HepG2 (cell line): Measurements from ENCODE around the gene CHRM2. TPM values are rescaled to one million over a fixed set of nuclear protein-coding genes. Genes with fewer than 3 reads are reported as not detected.

ENCODE experiments used
- ATAC-seq: fragments of 200-7000 bp; cut with Tn5 transposase; 3 replicates; pipeline ENCODE4 v1.9.1; 2020; ENCODE audit warnings: mild to moderate bottlenecking, moderate library complexity
- BruUV-seq: library from RNA; stranded (reverse); fragments of 400-500 nt; replicated peaks from 2 replicates; lab custom pipeline; 2021; lab: Mats Ljungman, UMichigan
- CTCF ChIA-PET: fragments of 300-600 bp; formaldehyde crosslinking; extraction: SDS; loops from one replicate; lab custom pipeline; 2021; ENCODE audit warnings: low total read pairs, inconsistent platforms, low intra/inter-chr PET ratio; lab: Yijun Ruan, JAX
- POLR2A ChIA-PET: fragments of 350-600 bp; sonication (Branson Sonifier 250); formaldehyde crosslinking; loops from one replicate; lab custom pipeline; 2020; ENCODE audit warnings: antibody characterized with exemption, inconsistent platforms; lab: Yijun Ruan, JAX
- DNase-seq: peaks from one replicate; pipeline ENCODE4 v3.0.0-alpha.2; 2015; ENCODE audit warnings: low spot score
- FAIRE-seq: peaks from 3 replicates; lab custom pipeline; 2011; peaks lifted over from hg19 to GRCh38; lab: Jason Lieb, UNC
- H2AFZ ChIP-seq: one replicate; pipeline ENCODE4 v1.6.1; 2011; ENCODE audit warnings: low read length, inconsistent platforms
- H3K27ac ChIP-seq: fragments of 300-600 bp; 3 replicates; pipeline ENCODE4 v1.8.0; 2011; ENCODE audit warnings: mixed run types, mild to moderate bottlenecking, mixed read lengths, low read length, inconsistent platforms; ENCODE audit not compliant: insufficient read depth; ENCODE audit errors: extremely low read length
- H3K27me3 ChIP-seq, 2 experiments: fragments of 200-600 bp in 1 of 2; 2 replicates in 1 of 2; 3 replicates in 1 of 2; pipeline versions ENCODE4 v1.6.0 to v1.8.0; 2011; ENCODE audit warnings: low read length in 2 of 2, mild to moderate bottlenecking in 2 of 2, moderate library complexity in 2 of 2, inconsistent platforms in 1 of 2; ENCODE audit not compliant: insufficient read depth in 2 of 2, control insufficient read depth in 1 of 2
- H3K36me3 ChIP-seq, 2 experiments: fragments of 200-600 bp in 1 of 2; replicated peaks in 1 of 2; 2 replicates in 1 of 2; 3 replicates in 1 of 2; pipeline versions ENCODE4 v1.5.1 to v1.8.0; 2011; ENCODE audit warnings: low read length in 2 of 2, inconsistent platforms in 1 of 2; ENCODE audit not compliant: insufficient read depth in 2 of 2, control insufficient read depth in 1 of 2
- H3K4me1 ChIP-seq: 2 replicates; pipeline ENCODE4 v1.5.1; 2012; ENCODE audit warnings: low read length, inconsistent platforms; ENCODE audit not compliant: insufficient read depth
- H3K4me2 ChIP-seq: 2 replicates; pipeline ENCODE4 v1.6.0; 2011; ENCODE audit warnings: low read depth, low read length, inconsistent platforms
- H3K4me3 ChIP-seq, 3 experiments: fragments of 200-600 bp in 1 of 3; sonication (generic), shearing (Covaris generic) in 1 of 3; replicated peaks in 1 of 3; 2 replicates each; pipeline ENCODE4 v1.5.1; 2011 to 2016; ENCODE audit warnings: low read length in 3 of 3, inconsistent platforms in 2 of 3, low read depth in 2 of 3, mild to moderate bottlenecking in 2 of 3, control low read depth in 1 of 3, mixed read lengths in 1 of 3; ENCODE audit not compliant: insufficient read depth in 1 of 3
- H3K79me2 ChIP-seq: one replicate; pipeline ENCODE4 v1.6.1; 2011; ENCODE audit warnings: low read length, inconsistent platforms; ENCODE audit not compliant: insufficient read depth
- H3K9ac ChIP-seq: 2 replicates; pipeline ENCODE4 v1.6.0; 2011; ENCODE audit warnings: mild to moderate bottlenecking, low read depth, low read length, inconsistent platforms; ENCODE audit not compliant: insufficient read depth
- H3K9me3 ChIP-seq: 2 replicates; pipeline ENCODE4 v1.5.1; 2012; ENCODE audit warnings: mild to moderate bottlenecking, low read length
- H4K20me1 ChIP-seq: 2 replicates; pipeline ENCODE4 v1.6.0; 2011; ENCODE audit warnings: inconsistent platforms, mild to moderate bottlenecking, low read length, moderate library complexity; ENCODE audit not compliant: insufficient read depth
- AGO1 ChIP-seq: fragments of 200-400 bp; formaldehyde crosslinking; IDR thresholded peaks from 2 replicates; pipeline ENCODE4 v1.6.1; 2017; ENCODE audit warnings: mild to moderate bottlenecking, low read depth, low read length, moderate library complexity; ENCODE audit not compliant: poor library complexity, severe bottlenecking
- HBP1 ChIP-seq: IDR thresholded peaks from 2 replicates; pipeline ENCODE4 v1.6.1; 2016; ENCODE audit warnings: low read depth, control low read depth
- NFRKB ChIP-seq: fragments of 450-650 bp; IDR thresholded peaks from 2 replicates; pipeline ENCODE4 v1.6.1; 2017
- NRL ChIP-seq: sonication (generic); formaldehyde crosslinking; IDR thresholded peaks from 2 replicates; pipeline ENCODE4 v1.5.0; 2020; ENCODE audit warnings: missing genetic modification reagents, mild to moderate bottlenecking, moderate library complexity, borderline replicate concordance
- ZFP90 ChIP-seq: sonication (generic); formaldehyde crosslinking; IDR thresholded peaks from 2 replicates; pipeline ENCODE4 v1.8.0; 2022; ENCODE audit warnings: missing genetic modification reagents, mild to moderate bottlenecking, inconsistent platforms, borderline replicate concordance
- ZNF234 ChIP-seq: sonication (generic); formaldehyde crosslinking; conservative IDR thresholded peaks from 2 replicates; pipeline ENCODE4 v1.5.1; 2020; ENCODE audit warnings: mild to moderate bottlenecking, missing genetic modification reagents
- ZNF704 ChIP-seq: sonication (generic); formaldehyde crosslinking; IDR thresholded peaks from 2 replicates; pipeline ENCODE4 v1.8.1; 2023; ENCODE audit warnings: mild to moderate bottlenecking, inconsistent platforms, moderate library complexity, missing genetic modification reagents, borderline replicate concordance
- WGBS: methylation state at CpG from one replicate; pipeline ENCODE4 v1.1.6; 2017; ENCODE audit warnings: low lambda C conversion rate; 5-methylcytosine and 5-hydroxymethylcytosine counted together
- in situ Hi-C: cut with HindIII; loops from 2 replicates; pipeline ENCODE4 v1.10.0; 2017; ENCODE audit warnings: low pct_unique_long_range_greater_than_20kb; ENCODE audit not compliant: extremely low pct_ligation_motif_present
- intact Hi-C: fragments of 100-400 bp; cut with micrococcal nuclease; formaldehyde crosslinking; loops from one replicate; pipeline ENCODE4 v1.10.0; 2022; ENCODE audit not compliant: unreplicated experiment
- polyA plus RNA-seq, 8 experiments: library from polyadenylated mRNA; depleted of rRNA in 3 of 8; stranded (reverse) in 7 of 8; unstranded in 1 of 8; fragments of >200 nt; fragmentation: Illumina TruSeq in 4 of 8; extraction: Trizol in 4 of 8; gene quantifications; 2 replicates each; pipeline versions ENCODE4 v1.2.1 to v1.2.3, GENCODE V29; 2011 to 2016; ENCODE audit warnings: low read depth in 4 of 8, missing spikeins in 1 of 8, mixed read lengths in 1 of 8; ENCODE audit not compliant: insufficient read depth in 1 of 8
- total RNA-seq, 5 experiments: library from RNA; depleted of rRNA; stranded (reverse); fragments of >200 nt; fragmentation: Illumina TruSeq; extraction: Trizol; gene quantifications; 2 replicates each; pipeline ENCODE4 v1.2.3, GENCODE V29; 2016; ENCODE audit warnings: low read depth in 1 of 5
- TF ChIP-seq, protein P1 (sequence below): IDR thresholded peaks from 2 replicates; pipeline ENCODE4 v1.6.1; 2018; ENCODE audit warnings: missing genetic modification reagents, mild to moderate bottlenecking, missing compliant biosample characterization

CHRM2 gene
- total and polyA plus RNA-seq, 2 of the 13 experiments (the other 11 are each of a cell fraction or from before 2014, with no cell fraction given), result not detected

DNA sequence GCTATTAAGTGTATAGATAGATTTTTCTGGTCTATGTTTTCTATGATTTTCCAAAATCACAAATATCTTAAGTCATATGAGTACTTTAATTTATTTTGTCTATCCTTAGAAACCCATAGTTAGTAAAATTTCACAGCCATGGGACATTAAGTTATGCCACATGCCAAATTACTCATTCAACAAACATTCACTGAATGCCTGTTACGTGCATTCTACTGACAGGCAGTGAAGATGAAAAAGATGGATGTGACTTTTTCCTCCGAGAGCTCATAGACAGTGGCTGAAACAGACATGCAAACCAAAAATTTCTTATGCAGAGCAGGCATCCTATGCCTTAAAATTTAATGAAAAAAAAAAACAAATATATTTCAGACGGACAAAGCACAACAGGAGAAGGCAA, 84.9 kb downstream of the CHRM2 start:
- Histone ChIP-seq H2AFZ (no peak overlapping the region), H3K79me2 (no peaks in the 10 kb centered on the region), H3K4me1 (no peaks in the 10 kb centered on the region), H3K27ac (no peak overlapping the region), H3K36me3 (no peaks in the 10 kb centered on the region), H3K9ac (no peak overlapping the region), H3K27me3 (no peaks in the 10 kb centered on the region), H3K9me3 (no peaks in the 10 kb centered on the region), H3K4me3 (no peak overlapping the region), H3K4me2 (no peak overlapping the region), H4K20me1 (no peaks in the 10 kb centered on the region)
- in situ Hi-C loops, result no loop called here
- no TSS peak for BruUV-seq
- FAIRE-seq, result no peak
- ATAC-seq, result no peak
- ChIA-PET POLR2A (no interaction called here), CTCF (no interaction called here)
- intact Hi-C loops, result no loop called here
- DNase-seq, result no peak
- no peak for TF ChIP-seq ZNF704 (CRISPR knock-in tag)
- TF ChIP-seq HBP1 (CRISPR knock-in tag), result no peak
- no peak for TF ChIP-seq NFRKB
- TF ChIP-seq ZNF234, result no peak
- TF ChIP-seq, protein P1, sequence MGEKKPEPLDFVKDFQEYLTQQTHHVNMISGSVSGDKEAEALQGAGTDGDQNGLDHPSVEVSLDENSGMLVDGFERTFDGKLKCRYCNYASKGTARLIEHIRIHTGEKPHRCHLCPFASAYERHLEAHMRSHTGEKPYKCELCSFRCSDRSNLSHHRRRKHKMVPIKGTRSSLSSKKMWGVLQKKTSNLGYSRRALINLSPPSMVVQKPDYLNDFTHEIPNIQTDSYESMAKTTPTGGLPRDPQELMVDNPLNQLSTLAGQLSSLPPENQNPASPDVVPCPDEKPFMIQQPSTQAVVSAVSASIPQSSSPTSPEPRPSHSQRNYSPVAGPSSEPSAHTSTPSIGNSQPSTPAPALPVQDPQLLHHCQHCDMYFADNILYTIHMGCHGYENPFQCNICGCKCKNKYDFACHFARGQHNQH (CRISPR knock-in tag), result no peak
- TF ChIP-seq AGO1, result no peak
- TF ChIP-seq ZFP90, result no peak
- no peak for TF ChIP-seq NRL (CRISPR knock-in tag)
- 3% methylated on average over 3 of the region's 3 CpGs for WGBS
